DND-41 (cell line): ENCODE measurements around the gene ADCY1.

ENCODE experiments used
- CTCF ChIP-seq: IDR thresholded peaks from 2 replicates; pipeline ENCODE4 v1.5.1; 2012; ENCODE audit warnings: borderline replicate concordance, low read length, moderate library complexity, mild to moderate bottlenecking; ENCODE audit not compliant: poor library complexity, severe bottlenecking; ENCODE audit errors: extremely low read depth
- EZH2 ChIP-seq: IDR thresholded peaks from 3 replicates; pipeline ENCODE4 v1.6.1; 2012; ENCODE audit warnings: borderline replicate concordance, low read depth, mild to moderate bottlenecking, moderate library complexity, low read length, inconsistent platforms; ENCODE audit not compliant: severe bottlenecking

DNA sequence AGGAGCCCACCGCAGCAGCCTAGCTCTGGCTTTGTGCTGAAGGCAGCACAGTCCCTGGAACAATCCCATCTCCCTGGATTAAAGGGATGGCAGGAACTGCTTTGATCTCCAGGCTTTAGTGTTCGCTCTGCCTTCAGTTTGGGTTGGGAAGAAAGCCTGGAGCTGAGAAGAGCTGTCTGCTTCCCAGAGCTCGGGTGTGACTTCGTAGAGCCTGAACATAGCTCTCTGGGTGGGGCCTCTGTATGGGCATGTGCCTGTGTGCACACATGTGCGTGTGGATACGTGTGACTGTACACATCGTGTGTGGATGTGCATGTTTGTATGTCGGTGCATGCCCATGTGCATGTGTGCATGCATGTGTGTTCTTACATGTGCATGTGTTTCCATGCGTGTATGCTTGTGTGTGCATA is 8.7 kb downstream of the ADCY1 start:
- TF ChIP-seq CTCF (no peak), EZH2 (no peak)
